Mesenchymal stem cell (in vitro differentiated cells and primary cell): ENCODE measurements around the gene DMBT1.

Source experiments
- DNase-seq: peaks from one replicate; pipeline ENCODE4 v3.0.0-alpha.2; 2013
- H2AFZ ChIP-seq: one replicate; pipeline ENCODE4 v1.6.1; 2013; ENCODE audit warnings: low read depth, mild to moderate bottlenecking, control low read depth, inconsistent platforms, low read length, moderate library complexity
- H2AK5ac ChIP-seq: 2 replicates; pipeline ENCODE4 v1.6.1; 2013; ENCODE audit warnings: low read length, moderate library complexity, mild to moderate bottlenecking, inconsistent platforms; ENCODE audit not compliant: severe bottlenecking
- H2BK120ac ChIP-seq: one replicate; pipeline ENCODE4 v1.6.1; 2013; ENCODE audit warnings: low read depth, mild to moderate bottlenecking, inconsistent platforms, low read length, moderate library complexity
- H2BK12ac ChIP-seq, 2 experiments: one replicate each; pipeline ENCODE4 v1.6.1; 2013; ENCODE audit warnings: inconsistent platforms in 2 of 2, low read length in 2 of 2, mild to moderate bottlenecking in 2 of 2, moderate library complexity in 2 of 2, control low read depth in 1 of 2
- H2BK15ac ChIP-seq: one replicate; pipeline ENCODE4 v1.6.1; 2013; ENCODE audit warnings: mild to moderate bottlenecking, low read depth, inconsistent platforms; ENCODE audit not compliant: poor library complexity, severe bottlenecking
- H2BK5ac ChIP-seq: 2 replicates; pipeline ENCODE4 v1.6.1; 2013; ENCODE audit warnings: low read depth, mild to moderate bottlenecking, low read length, control low read depth, inconsistent platforms; ENCODE audit not compliant: poor library complexity, severe bottlenecking
- H3K14ac ChIP-seq, 2 experiments: one replicate each; pipeline ENCODE4 v1.6.1; 2013; ENCODE audit warnings: inconsistent platforms in 2 of 2, low read length in 2 of 2, control low read depth in 1 of 2, mild to moderate bottlenecking in 1 of 2, moderate library complexity in 1 of 2
- H3K18ac ChIP-seq, 2 experiments: one replicate each; pipeline ENCODE4 v1.6.1; 2013; ENCODE audit warnings: inconsistent platforms in 2 of 2, low read length in 2 of 2, control low read depth in 1 of 2, low read depth in 1 of 2, mild to moderate bottlenecking in 1 of 2
- H3K23ac ChIP-seq, 2 experiments: one replicate each; pipeline ENCODE4 v1.6.1; 2013; ENCODE audit warnings: inconsistent platforms in 2 of 2, low read length in 2 of 2, mild to moderate bottlenecking in 2 of 2, moderate library complexity in 2 of 2, control low read depth in 1 of 2
- H3K27ac ChIP-seq: 2 replicates; pipeline ENCODE4 v1.5.1; 2013; ENCODE audit warnings: mild to moderate bottlenecking, moderate library complexity, low read length, control low read depth, inconsistent platforms; ENCODE audit not compliant: poor library complexity, severe bottlenecking
- H3K27me3 ChIP-seq, 2 experiments: 2 replicates each; pipeline versions ENCODE4 v1.6.1 to v1.7.0; 2013; ENCODE audit warnings: low read length in 2 of 2, mild to moderate bottlenecking in 2 of 2, moderate library complexity in 2 of 2, control low read depth in 1 of 2, inconsistent platforms in 1 of 2; ENCODE audit not compliant: control insufficient read depth in 1 of 2, insufficient read depth in 1 of 2
- H3K36me3 ChIP-seq, 2 experiments: 2 replicates each; pipeline versions ENCODE4 v1.6.1 to v1.7.0; 2013; ENCODE audit warnings: low read length in 2 of 2, control low read depth in 1 of 2, inconsistent platforms in 1 of 2, low read depth in 1 of 2, mild to moderate bottlenecking in 1 of 2; ENCODE audit not compliant: insufficient read depth in 2 of 2, control insufficient read depth in 1 of 2
- H3K4ac ChIP-seq, 2 experiments: one replicate each; pipeline ENCODE4 v1.6.1; 2013; ENCODE audit warnings: inconsistent platforms in 2 of 2, low read length in 2 of 2, mild to moderate bottlenecking in 2 of 2, moderate library complexity in 2 of 2, control low read depth in 1 of 2, low read depth in 1 of 2
- H3K4me1 ChIP-seq: 2 replicates; pipeline ENCODE4 v1.6.1; 2013; ENCODE audit warnings: low read depth, low read length, control low read depth; ENCODE audit not compliant: control insufficient read depth, insufficient read depth
- H3K4me2 ChIP-seq: 2 replicates; pipeline ENCODE4 v1.6.1; 2013; ENCODE audit warnings: low read length, mild to moderate bottlenecking, inconsistent platforms; ENCODE audit not compliant: poor library complexity, severe bottlenecking
- H3K4me3 ChIP-seq, 2 experiments: 2 replicates each; pipeline versions ENCODE4 v1.5.1 to v1.7.0; 2013; ENCODE audit warnings: low read length in 2 of 2, mild to moderate bottlenecking in 2 of 2, control low read depth in 1 of 2, low read depth in 1 of 2; ENCODE audit not compliant: insufficient read depth in 1 of 2
- H3K79me1 ChIP-seq: replicated peaks from 2 replicates; pipeline ENCODE4 v1.6.1; 2013; ENCODE audit warnings: mild to moderate bottlenecking, control low read depth, low read length, inconsistent platforms; ENCODE audit not compliant: poor library complexity, severe bottlenecking
- H3K9ac ChIP-seq: 2 replicates; pipeline ENCODE4 v1.7.0; 2013; ENCODE audit warnings: mild to moderate bottlenecking, low read length, moderate library complexity
- H3K9me3 ChIP-seq: 2 replicates; pipeline ENCODE4 v1.7.0; 2013; ENCODE audit warnings: mild to moderate bottlenecking, low read length; ENCODE audit not compliant: control insufficient read depth
- H4K8ac ChIP-seq: one replicate; pipeline ENCODE4 v1.6.1; 2013; ENCODE audit warnings: inconsistent platforms, mild to moderate bottlenecking, low read length, moderate library complexity
- H4K91ac ChIP-seq: one replicate; pipeline ENCODE4 v1.6.1; 2013; ENCODE audit warnings: mild to moderate bottlenecking, low read length, inconsistent platforms
- WGBS: methylation state at CpG from one replicate; pipeline ENCODE4 v1.1.7; 2013; ENCODE audit warnings: mixed read lengths; 5-methylcytosine and 5-hydroxymethylcytosine counted together

The DMBT1 gene

GRCh38 chr10:122673731-122674130 is 113.2 kb downstream of the DMBT1 start:
- no peak overlapping the region for H3K14ac ChIP-seq

GRCh38 chr10:122674781-122675180 is 114.2 kb downstream of the DMBT1 start:
- no peak overlapping the region for H3K4me2 ChIP-seq
- 75% methylated on average over 8 of the region's 8 CpGs for WGBS
- DNase-seq = no peak

More at GRCh38 chr10:122673731-122674130, 113.2 kb downstream of the DMBT1 start:
- Histone ChIP-seq H4K91ac (no peak overlapping the region), H3K18ac (no peak overlapping the region), H3K4me2 (no peak overlapping the region), H3K4me3 (no peak overlapping the region), H4K8ac (no peak overlapping the region), H3K23ac (no peak overlapping the region), H3K4ac (no peak overlapping the region), H3K4me1 (no peaks in the 10 kb centered on the region), H3K9ac (no peak overlapping the region), H2AFZ (no peak overlapping the region), H3K27me3 (peaks cover 0 to 56% of the 10 kb centered on the region in 2 experiments), H2BK120ac (no peak overlapping the region), H2BK15ac (no peak overlapping the region), H2BK5ac (no peak overlapping the region), H2BK12ac (no peak overlapping the region), H2AK5ac (no peak overlapping the region), H3K9me3 (no peaks in the 10 kb centered on the region), H3K36me3 (no peaks in the 10 kb centered on the region), H3K27ac (no peak overlapping the region), H3K79me1 (no peaks in the 10 kb centered on the region)
- no peak for DNase-seq
- WGBS = 85% methylated on average over 5 of the region's 5 CpGs

GRCh38 chr10:122675278-122675677 is 114.7 kb downstream of the DMBT1 start:
- H2BK12ac ChIP-seq = no peak overlapping the region
- H2BK120ac ChIP-seq = no peak overlapping the region
- H4K91ac ChIP-seq = no peak overlapping the region
- no peak overlapping the region for H4K8ac ChIP-seq
- H3K27me3 ChIP-seq = peaks cover 0 to 64% of the 10 kb centered on the region in 2 experiments
- no peak overlapping the region for H3K4me3 ChIP-seq
- H2AFZ ChIP-seq = no peak overlapping the region
- H3K14ac ChIP-seq = no peak overlapping the region
- DNase-seq = no peak
- H3K23ac ChIP-seq = no peak overlapping the region
- WGBS = 69% methylated on average over 2 of the region's 2 CpGs
- no peaks in the 10 kb centered on the region for H3K4me1 ChIP-seq
- no peaks in the 10 kb centered on the region for H3K79me1 ChIP-seq
- H3K36me3 ChIP-seq = no peaks in the 10 kb centered on the region
- no peak overlapping the region for H3K27ac ChIP-seq
- H2BK5ac ChIP-seq = no peak overlapping the region
- no peak overlapping the region for H3K4ac ChIP-seq
- H2BK15ac ChIP-seq = no peak overlapping the region
- H3K9me3 ChIP-seq = no peaks in the 10 kb centered on the region
- H3K4me2 ChIP-seq = no peak overlapping the region
- no peak overlapping the region for H3K18ac ChIP-seq
- no peak overlapping the region for H2AK5ac ChIP-seq
- H3K9ac ChIP-seq = no peak overlapping the region

More at GRCh38 chr10:122674781-122675180, 114.2 kb downstream of the DMBT1 start:
- Histone ChIP-seq H2AK5ac (no peak overlapping the region), H2BK15ac (no peak overlapping the region), H3K79me1 (no peaks in the 10 kb centered on the region), H2AFZ (no peak overlapping the region), H3K9me3 (no peaks in the 10 kb centered on the region), H2BK12ac (no peak overlapping the region), H3K14ac (no peak overlapping the region), H3K27me3 (peaks cover 0 to 59% of the 10 kb centered on the region in 2 experiments), H3K4me1 (no peaks in the 10 kb centered on the region), H3K36me3 (no peaks in the 10 kb centered on the region), H3K18ac (no peak overlapping the region), H3K4ac (no peak overlapping the region), H3K9ac (no peak overlapping the region), H4K91ac (no peak overlapping the region), H3K23ac (no peak overlapping the region), H2BK120ac (no peak overlapping the region), H3K4me3 (no peak overlapping the region), H2BK5ac (no peak overlapping the region), H4K8ac (no peak overlapping the region), H3K27ac (no peak overlapping the region)

- no peak overlapping the region for H3K18ac ChIP-seq
- no peaks in the 10 kb centered on the region for H3K4me1 ChIP-seq
- no peak overlapping the region for H3K27ac ChIP-seq
- H3K4me2 ChIP-seq = no peak overlapping the region
- H3K9me3 ChIP-seq = no peaks in the 10 kb centered on the region
- no peak overlapping the region for H3K23ac ChIP-seq
- no peak overlapping the region for H2BK15ac ChIP-seq
- H3K36me3 ChIP-seq = no peaks in the 10 kb centered on the region
- H3K79me1 ChIP-seq = no peaks in the 10 kb centered on the region
- H3K4ac ChIP-seq = no peak overlapping the region
- no peak overlapping the region for H3K4me3 ChIP-seq
- H2BK120ac ChIP-seq = no peak overlapping the region
- peaks cover 0 to 61% of the 10 kb centered on the region in 2 experiments for H3K27me3 ChIP-seq
- H2AFZ ChIP-seq = no peak overlapping the region
- H2AK5ac ChIP-seq = no peak overlapping the region
- DNase-seq = no peak
- no peak overlapping the region for H3K9ac ChIP-seq
- H3K14ac ChIP-seq = no peak overlapping the region
- H2BK5ac ChIP-seq = no peak overlapping the region
- H4K8ac ChIP-seq = no peak overlapping the region
- no peak overlapping the region for H2BK12ac ChIP-seq
- H4K91ac ChIP-seq = no peak overlapping the region
Observed at GRCh38 chr10:122678266-122678665, 117.7 kb downstream of the DMBT1 start.
